Measurements from ENCODE around the gene RABAC1. TPM values are rescaled to one million over a fixed set of nuclear protein-coding genes. Genes with fewer than 3 reads are reported as not detected.
A peak's percentile ranks its signal among the peaks of the same experiment; 100 is the strongest.

RABAC1 gene
- total and polyA plus RNA-seq, 9 of the 15 experiments (the other 6 are each of a cell fraction or from before 2014, with no cell fraction given): 2.4 to 28.1 (median 9.3) TPM

DNA sequence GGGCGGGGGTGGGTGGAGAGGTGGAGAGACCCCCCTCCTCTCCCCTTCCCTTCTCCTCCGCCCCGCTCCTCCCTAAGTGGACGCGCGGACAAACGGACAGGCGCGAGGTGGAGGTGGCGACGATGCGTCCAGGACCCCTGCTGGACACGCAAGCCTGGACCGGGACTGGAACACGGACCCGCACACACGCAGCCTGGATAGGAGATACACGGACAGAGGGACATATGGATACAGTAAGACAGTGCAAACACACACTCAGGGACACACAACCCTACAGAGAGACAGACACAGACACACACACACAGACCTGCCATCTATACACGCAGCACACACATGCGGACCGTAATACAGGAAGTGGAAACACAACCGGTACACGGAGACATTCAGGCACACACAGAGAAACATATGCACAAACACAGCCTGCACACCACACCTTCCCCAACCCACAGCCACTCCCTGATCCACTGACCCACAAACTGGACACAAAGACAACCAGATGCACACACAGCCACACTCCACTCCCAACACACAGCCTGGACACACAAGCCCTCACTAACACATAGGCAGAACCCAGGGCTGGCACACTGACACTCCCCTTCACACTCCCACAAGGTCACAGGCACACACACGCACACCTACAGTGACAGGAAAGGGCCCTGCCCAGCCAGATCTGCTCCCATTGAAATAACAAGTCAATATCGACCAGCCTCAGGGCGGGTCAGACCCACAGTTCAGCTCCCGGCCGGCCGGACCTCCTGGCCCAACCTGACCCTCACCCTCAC lies 30.2 kb downstream of the RABAC1 start (continued):
- TF ChIP-seq TFAM (CRISPR knock-in tag; conservative IDR thresholded peaks at IDR 0.05) (no peak), KDM5B (IDR thresholded peaks at IDR 0.05; ENCODE audit: insufficient replicate concordance, low read depth, low read length) (no peak), HOXB6 (CRISPR knock-in tag; IDR thresholded peaks at IDR 0.05; ENCODE audit: borderline replicate concordance) (no peak), FIP1L1 (IDR thresholded peaks at IDR 0.05; ENCODE audit: low read depth, low read length, poor library complexity, severe bottlenecking) (no peak), ZFX (CRISPR knock-in tag; IDR thresholded peaks at IDR 0.05) (no peak), BRCA1 (IDR thresholded peaks at IDR 0.05) (no peak), BRCA1 (CRISPR knock-in tag; IDR thresholded peaks at IDR 0.05) (no peak)
- TF ChIP-seq, protein P1, sequence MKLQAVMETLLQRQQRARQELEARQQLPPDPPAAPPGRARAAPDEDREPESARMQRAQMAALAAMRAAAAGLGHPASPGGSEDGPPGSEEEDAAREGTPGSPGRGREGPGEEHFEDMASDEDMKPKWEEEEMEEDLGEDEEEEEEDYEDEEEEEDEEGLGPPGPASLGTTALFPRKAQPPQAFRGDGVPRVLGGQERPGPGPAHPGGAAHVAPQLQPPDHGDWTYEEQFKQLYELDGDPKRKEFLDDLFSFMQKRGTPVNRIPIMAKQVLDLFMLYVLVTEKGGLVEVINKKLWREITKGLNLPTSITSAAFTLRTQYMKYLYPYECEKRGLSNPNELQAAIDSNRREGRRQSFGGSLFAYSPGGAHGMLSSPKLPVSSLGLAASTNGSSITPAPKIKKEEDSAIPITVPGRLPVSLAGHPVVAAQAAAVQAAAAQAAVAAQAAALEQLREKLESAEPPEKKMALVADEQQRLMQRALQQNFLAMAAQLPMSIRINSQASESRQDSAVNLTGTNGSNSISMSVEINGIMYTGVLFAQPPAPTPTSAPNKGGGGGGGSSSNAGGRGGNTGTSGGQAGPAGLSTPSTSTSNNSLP (IDR thresholded peaks at IDR 0.05; ENCODE audit: borderline replicate concordance, low read depth, low read length): no peak
- TF ChIP-seq, protein P2, sequence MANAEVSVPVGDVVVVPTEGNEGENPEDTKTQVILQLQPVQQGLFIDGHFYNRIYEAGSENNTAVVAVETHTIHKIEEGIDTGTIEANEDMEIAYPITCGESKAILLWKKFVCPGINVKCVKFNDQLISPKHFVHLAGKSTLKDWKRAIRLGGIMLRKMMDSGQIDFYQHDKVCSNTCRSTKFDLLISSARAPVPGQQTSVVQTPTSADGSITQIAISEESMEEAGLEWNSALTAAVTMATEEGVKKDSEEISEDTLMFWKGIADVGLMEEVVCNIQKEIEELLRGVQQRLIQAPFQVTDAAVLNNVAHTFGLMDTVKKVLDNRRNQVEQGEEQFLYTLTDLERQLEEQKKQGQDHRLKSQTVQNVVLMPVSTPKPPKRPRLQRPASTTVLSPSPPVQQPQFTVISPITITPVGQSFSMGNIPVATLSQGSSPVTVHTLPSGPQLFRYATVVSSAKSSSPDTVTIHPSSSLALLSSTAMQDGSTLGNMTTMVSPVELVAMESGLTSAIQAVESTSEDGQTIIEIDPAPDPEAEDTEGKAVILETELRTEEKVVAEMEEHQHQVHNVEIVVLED (CRISPR knock-in tag; IDR thresholded peaks at IDR 0.05): no peak
- TF ChIP-seq, protein P3, sequence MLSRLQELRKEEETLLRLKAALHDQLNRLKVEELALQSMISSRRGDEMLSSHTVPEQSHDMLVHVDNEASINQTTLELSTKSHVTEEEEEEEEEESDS (CRISPR knock-in tag; IDR thresholded peaks at IDR 0.05): no peak
- TF ChIP-seq, protein P4, sequence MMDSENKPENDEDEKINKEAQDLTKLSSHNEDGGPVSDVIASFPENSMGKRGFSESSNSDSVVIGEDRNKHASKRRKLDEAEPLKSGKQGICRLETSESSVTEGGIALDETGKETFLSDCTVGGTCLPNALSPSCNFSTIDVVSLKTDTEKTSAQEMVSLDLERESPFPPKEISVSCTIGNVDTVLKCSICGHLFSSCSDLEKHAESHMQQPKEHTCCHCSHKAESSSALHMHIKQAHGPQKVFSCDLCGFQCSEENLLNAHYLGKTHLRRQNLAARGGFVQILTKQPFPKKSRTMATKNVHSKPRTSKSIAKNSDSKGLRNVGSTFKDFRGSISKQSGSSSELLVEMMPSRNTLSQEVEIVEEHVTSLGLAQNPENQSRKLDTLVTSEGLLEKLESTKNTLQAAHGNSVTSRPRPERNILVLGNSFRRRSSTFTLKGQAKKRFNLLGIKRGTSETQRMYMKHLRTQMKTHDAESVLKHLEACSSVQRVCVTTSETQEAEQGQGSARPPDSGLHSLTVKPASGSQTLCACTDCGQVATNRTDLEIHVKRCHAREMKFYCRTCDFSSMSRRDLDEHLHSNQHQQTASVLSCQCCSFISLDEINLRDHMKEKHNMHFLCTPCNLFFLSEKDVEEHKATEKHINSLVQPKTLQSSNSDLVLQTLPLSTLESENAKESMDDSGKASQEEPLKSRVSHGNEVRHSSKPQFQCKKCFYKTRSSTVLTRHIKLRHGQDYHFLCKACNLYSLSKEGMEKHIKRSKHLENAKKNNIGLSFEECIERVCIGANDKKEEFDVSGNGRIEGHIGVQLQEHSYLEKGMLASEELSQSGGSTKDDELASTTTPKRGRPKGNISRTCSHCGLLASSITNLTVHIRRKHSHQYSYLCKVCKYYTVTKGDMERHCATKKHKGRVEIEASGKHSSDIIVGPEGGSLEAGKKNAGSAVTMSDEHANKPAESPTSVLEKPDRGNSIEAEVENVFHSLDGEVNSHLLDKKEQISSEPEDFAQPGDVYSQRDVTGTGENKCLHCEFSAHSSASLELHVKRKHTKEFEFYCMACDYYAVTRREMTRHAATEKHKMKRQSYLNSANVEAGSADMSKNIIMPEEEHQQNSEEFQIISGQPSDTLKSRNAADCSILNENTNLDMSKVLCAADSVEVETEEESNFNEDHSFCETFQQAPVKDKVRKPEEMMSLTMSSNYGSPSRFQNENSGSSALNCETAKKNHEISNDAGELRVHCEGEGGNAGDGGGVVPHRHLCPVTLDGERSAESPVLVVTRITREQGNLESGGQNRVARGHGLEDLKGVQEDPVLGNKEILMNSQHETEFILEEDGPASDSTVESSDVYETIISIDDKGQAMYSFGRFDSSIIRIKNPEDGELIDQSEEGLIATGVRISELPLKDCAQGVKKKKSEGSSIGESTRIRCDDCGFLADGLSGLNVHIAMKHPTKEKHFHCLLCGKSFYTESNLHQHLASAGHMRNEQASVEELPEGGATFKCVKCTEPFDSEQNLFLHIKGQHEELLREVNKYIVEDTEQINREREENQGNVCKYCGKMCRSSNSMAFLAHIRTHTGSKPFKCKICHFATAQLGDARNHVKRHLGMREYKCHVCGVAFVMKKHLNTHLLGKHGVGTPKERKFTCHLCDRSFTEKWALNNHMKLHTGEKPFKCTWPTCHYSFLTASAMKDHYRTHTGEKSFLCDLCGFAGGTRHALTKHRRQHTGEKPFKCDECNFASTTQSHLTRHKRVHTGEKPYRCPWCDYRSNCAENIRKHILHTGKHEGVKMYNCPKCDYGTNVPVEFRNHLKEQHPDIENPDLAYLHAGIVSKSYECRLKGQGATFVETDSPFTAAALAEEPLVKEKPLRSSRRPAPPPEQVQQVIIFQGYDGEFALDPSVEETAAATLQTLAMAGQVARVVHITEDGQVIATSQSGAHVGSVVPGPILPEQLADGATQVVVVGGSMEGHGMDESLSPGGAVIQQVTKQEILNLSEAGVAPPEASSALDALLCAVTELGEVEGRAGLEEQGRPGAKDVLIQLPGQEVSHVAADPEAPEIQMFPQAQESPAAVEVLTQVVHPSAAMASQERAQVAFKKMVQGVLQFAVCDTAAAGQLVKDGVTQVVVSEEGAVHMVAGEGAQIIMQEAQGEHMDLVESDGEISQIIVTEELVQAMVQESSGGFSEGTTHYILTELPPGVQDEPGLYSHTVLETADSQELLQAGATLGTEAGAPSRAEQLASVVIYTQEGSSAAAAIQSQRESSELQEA (IDR thresholded peaks at IDR 0.05; ENCODE audit: low read depth): 0 out of 2 replicates have a peak, but pooled peaks have one; percentile 20
- TF ChIP-seq, protein P5, sequence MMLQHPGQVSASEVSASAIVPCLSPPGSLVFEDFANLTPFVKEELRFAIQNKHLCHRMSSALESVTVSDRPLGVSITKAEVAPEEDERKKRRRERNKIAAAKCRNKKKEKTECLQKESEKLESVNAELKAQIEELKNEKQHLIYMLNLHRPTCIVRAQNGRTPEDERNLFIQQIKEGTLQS (IDR thresholded peaks at IDR 0.05): no peak
- TF ChIP-seq, protein P5 (CRISPR knock-in tag; conservative IDR thresholded peaks at IDR 0.05): no peak
